ENCODE results near the gene IGFL2. TPM values are rescaled to one million over a fixed set of nuclear protein-coding genes. Genes with fewer than 3 reads are reported as not detected.

The IGFL2 gene
- total and polyA plus RNA-seq, 2 donors from 2014 or later = not detected

DNA sequence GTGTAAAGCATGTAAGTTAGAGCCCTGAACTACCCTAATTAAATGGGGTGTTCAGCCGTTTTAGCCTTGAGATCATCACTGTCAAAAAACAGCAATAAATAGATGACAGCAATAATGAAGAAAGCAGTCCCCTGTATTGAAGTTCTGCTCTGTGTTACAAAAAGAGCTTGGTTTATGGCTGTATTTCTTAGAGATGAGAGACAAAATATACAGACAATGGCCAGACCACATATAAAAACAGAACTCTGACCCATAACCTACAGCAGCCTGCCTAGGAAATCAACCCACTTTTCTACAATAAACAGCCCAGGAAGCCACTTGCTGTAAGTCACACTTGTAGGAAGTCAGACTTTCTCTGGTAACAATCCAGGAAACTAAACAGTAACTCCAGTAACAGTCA is 34.3 kb upstream of the IGFL2 start:
- Histone ChIP-seq H3K27me3 (ENCODE audit: control insufficient read depth, insufficient read depth, low read length) (no peaks in the 10 kb centered on the region), H3K4me1 (ENCODE audit: control insufficient read depth in 2 of 3, insufficient read depth in 2 of 3, low read depth in 1 of 3, low read length in 3 of 3) (no peaks in the 10 kb centered on the region), H3K9me3 (ENCODE audit: control insufficient read depth in 2 of 3, insufficient read depth in 1 of 3, low read length in 3 of 3) (no peaks in the 10 kb centered on the region), H3K9ac (ENCODE audit: low read length in 3 of 3) (no peak overlapping the region), H3K4me3 (ENCODE audit: low read length in 3 of 3) (no peak overlapping the region), H3K36me3 (ENCODE audit: control insufficient read depth in 2 of 3, insufficient read depth in 3 of 3, low read length in 3 of 3) (no peaks in the 10 kb centered on the region), H3K27ac (ENCODE audit: low read depth in 2 of 2, low read length in 2 of 2) (no peak overlapping the region)
- TF ChIP-seq CTCF (IDR thresholded peaks at IDR 0.05; ENCODE audit: borderline replicate concordance, extremely low read depth, insufficient read depth) = no peak
- DNase-seq = no peak
- no peak for FAIRE-seq
- intact Hi-C loops (cut with DNase I) = no loop called here

GRCh38 chr19:46115396-46116106 is 32.5 kb upstream of the IGFL2 start:
- DNase-seq = no peak

DNA sequence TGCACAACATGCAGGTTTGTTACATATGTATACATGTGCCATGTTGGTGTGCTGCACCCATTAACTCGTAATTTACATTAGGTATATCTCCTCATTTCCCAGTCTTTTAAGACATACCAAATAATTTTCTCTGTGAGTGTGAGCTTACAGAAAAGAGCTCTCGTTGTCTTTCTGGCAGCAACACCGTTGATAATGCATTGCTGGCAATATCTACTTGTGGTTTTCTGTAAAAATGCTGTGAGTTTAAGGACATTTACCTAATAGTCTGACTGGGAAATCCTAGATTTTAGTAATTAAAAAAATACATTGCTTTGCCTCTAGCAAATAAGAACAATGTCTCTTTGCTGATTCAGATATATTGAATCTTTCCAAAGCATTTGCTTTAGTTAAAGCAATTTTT is 31.9 kb upstream of the IGFL2 start:
- Histone ChIP-seq H3K9me3 (ENCODE audit: control insufficient read depth in 2 of 3, insufficient read depth in 1 of 3, low read length in 3 of 3) (no peaks in the 10 kb centered on the region), H3K4me1 (ENCODE audit: control insufficient read depth in 2 of 3, insufficient read depth in 2 of 3, low read depth in 1 of 3, low read length in 3 of 3) (no peaks in the 10 kb centered on the region), H3K36me3 (ENCODE audit: control insufficient read depth in 2 of 3, insufficient read depth in 3 of 3, low read length in 3 of 3) (no peaks in the 10 kb centered on the region), H3K4me3 (ENCODE audit: low read length in 3 of 3) (no peak overlapping the region), H3K27me3 (ENCODE audit: control insufficient read depth, insufficient read depth, low read length) (no peaks in the 10 kb centered on the region), H3K9ac (ENCODE audit: low read length in 3 of 3) (no peak overlapping the region), H3K27ac (ENCODE audit: low read depth in 2 of 2, low read length in 2 of 2) (no peak overlapping the region)
- FAIRE-seq (no peak), DNase-seq (no peak)
- no peak for TF ChIP-seq CTCF (IDR thresholded peaks at IDR 0.05; ENCODE audit: borderline replicate concordance, extremely low read depth, insufficient read depth)
- intact Hi-C loops (cut with DNase I) = no loop called here

More at GRCh38 chr19:46115396-46116106, 32.5 kb upstream of the IGFL2 start:
- intact Hi-C loops (cut with DNase I) = no loop called here
- H3K9me3 ChIP-seq (ENCODE audit: control insufficient read depth in 2 of 3, insufficient read depth in 1 of 3, low read length in 3 of 3) = no peaks in the 10 kb centered on the region
- H3K27ac ChIP-seq (ENCODE audit: low read depth in 2 of 2, low read length in 2 of 2) = no peak overlapping the region
- H3K27me3 ChIP-seq (ENCODE audit: control insufficient read depth, insufficient read depth, low read length) = no peaks in the 10 kb centered on the region
- no peak for FAIRE-seq
- TF ChIP-seq CTCF (IDR thresholded peaks at IDR 0.05; ENCODE audit: borderline replicate concordance, extremely low read depth, insufficient read depth) = no peak
- no peaks in the 10 kb centered on the region for H3K4me1 ChIP-seq (ENCODE audit: control insufficient read depth in 2 of 3, insufficient read depth in 2 of 3, low read depth in 1 of 3, low read length in 3 of 3)
- H3K9ac ChIP-seq (ENCODE audit: low read length in 3 of 3) = no peak overlapping the region
- no peaks in the 10 kb centered on the region for H3K36me3 ChIP-seq (ENCODE audit: control insufficient read depth in 2 of 3, insufficient read depth in 3 of 3, low read length in 3 of 3)
- H3K4me3 ChIP-seq (ENCODE audit: low read length in 3 of 3) = no peak overlapping the region

- FAIRE-seq = no peak
- TF ChIP-seq CTCF (IDR thresholded peaks at IDR 0.05; ENCODE audit: borderline replicate concordance, extremely low read depth, insufficient read depth) = no peak
- no peaks in the 10 kb centered on the region for H3K27me3 ChIP-seq (ENCODE audit: control insufficient read depth, insufficient read depth, low read length)
Observed at GRCh38 chr19:46118136-46118535, 29.9 kb upstream of the IGFL2 start.

More at GRCh38 chr19:46118136-46118535, 29.9 kb upstream of the IGFL2 start:
- no peak overlapping the region for H3K4me3 ChIP-seq (ENCODE audit: low read length in 3 of 3)
- no peak overlapping the region for H3K9ac ChIP-seq (ENCODE audit: low read length in 3 of 3)
- no peaks in the 10 kb centered on the region for H3K9me3 ChIP-seq (ENCODE audit: control insufficient read depth in 2 of 3, insufficient read depth in 1 of 3, low read length in 3 of 3)
- no peak overlapping the region for H3K27ac ChIP-seq (ENCODE audit: low read depth in 2 of 2, low read length in 2 of 2)
- no peaks in the 10 kb centered on the region for H3K4me1 ChIP-seq (ENCODE audit: control insufficient read depth in 2 of 3, insufficient read depth in 2 of 3, low read depth in 1 of 3, low read length in 3 of 3)
- no peak for DNase-seq
- H3K36me3 ChIP-seq (ENCODE audit: control insufficient read depth in 2 of 3, insufficient read depth in 3 of 3, low read length in 3 of 3) = no peaks in the 10 kb centered on the region
- intact Hi-C loops (cut with DNase I) = no loop called here

All from kidney (tissue), 14 donors.